Urinary bladder (tissue), 4 donors: ENCODE data around the gene GDF15. TPM values are rescaled to one million over a fixed set of nuclear protein-coding genes. Genes with fewer than 3 reads are reported as not detected.
"Not testable (repeated sequence)": the region's sequence is repeated elsewhere in the genome, so short reads cannot be mapped to it uniquely, and the experiment has no call there.

Source experiments
- DNase-seq: peaks from one replicate; pipeline ENCODE4 v3.0.0-alpha.2; 2015; ENCODE audit errors: extremely low spot score
- H3K27ac ChIP-seq: one replicate; pipeline ENCODE4 v1.5.1; 2013; ENCODE audit warnings: low read depth, mild to moderate bottlenecking, moderate library complexity
- H3K36me3 ChIP-seq: one replicate; pipeline ENCODE4 v1.6.1; 2013; ENCODE audit warnings: mild to moderate bottlenecking, moderate library complexity; ENCODE audit not compliant: insufficient read depth
- H3K4me1 ChIP-seq: one replicate; pipeline ENCODE4 v1.6.1; 2013; ENCODE audit warnings: mild to moderate bottlenecking, moderate library complexity; ENCODE audit not compliant: insufficient read depth
- H3K4me3 ChIP-seq: one replicate; pipeline ENCODE4 v1.5.1; 2013; ENCODE audit warnings: low read depth, low read length
- WGBS: extraction: QIAGEN DNeasy Blood & Tissue Kit; methylation state at CpG from one replicate; pipeline ENCODE4 v1.1.7; 2013; 5-methylcytosine and 5-hydroxymethylcytosine counted together
- polyA plus RNA-seq: library from polyadenylated mRNA; stranded (reverse); fragments of 200-250 nt; gene quantifications from one replicate; pipeline ENCODE4 v1.2.3, GENCODE V29; 2013
- total RNA-seq: library from RNA; depleted of rRNA; stranded (reverse); fragments of >200 nt; gene quantifications from one replicate; pipeline ENCODE4 v1.2.3, GENCODE V29; 2014
- donor health status: healthy with polysubstance abuse.
- donor health status: healthy.

GDF15 gene
- total and polyA plus RNA-seq, 2 donors: 12.5 to 58.2 TPM

- Histone ChIP-seq H3K36me3 (no peaks in the 10 kb centered on the region), H3K4me3 (no peak overlapping the region), H3K4me1 (no peaks in the 10 kb centered on the region), H3K27ac (no peak overlapping the region)
- WGBS: 83% methylated on average over 9 of the region's 9 CpGs
- DNase-seq: no peak
Measured at GRCh38 chr19:18391509-18392075, 5.6 kb downstream of the GDF15 start.

- no peaks in the 10 kb centered on the region for H3K4me1 ChIP-seq
- H3K36me3 ChIP-seq: no peaks in the 10 kb centered on the region
- H3K4me3 ChIP-seq: no peak overlapping the region
- DNase-seq: no peak
- H3K27ac ChIP-seq: no peak overlapping the region
- 49% methylated on average over 11 of the region's 11 CpGs for WGBS
Measured at GRCh38 chr19:18392417-18392816, 6.5 kb downstream of the GDF15 start.

DNA sequence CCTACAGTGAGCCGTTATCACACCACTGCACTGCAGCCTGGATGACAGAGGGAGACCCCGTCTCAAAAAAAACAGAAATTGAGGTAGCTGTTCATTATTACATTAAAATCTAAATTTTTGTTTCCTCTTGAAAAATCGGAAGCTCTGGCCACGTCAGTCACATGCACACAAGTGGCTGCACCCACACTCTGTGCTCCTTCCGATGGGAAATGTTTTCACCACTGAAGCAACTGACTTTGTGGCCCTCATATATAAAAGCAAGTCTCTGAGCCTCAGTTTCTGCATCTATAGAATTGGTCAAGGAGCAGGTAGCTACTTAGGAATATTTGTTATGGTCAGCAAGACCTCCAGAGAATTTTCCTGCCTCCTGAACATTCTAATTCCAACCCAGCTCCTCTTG is 7.0 kb downstream of the GDF15 start:
- 83% methylated on average over 5 of the region's 5 CpGs for WGBS
- Histone ChIP-seq H3K4me3 (no peak overlapping the region), H3K27ac (no peak overlapping the region), H3K4me1 (no peaks in the 10 kb centered on the region), H3K36me3 (no peaks in the 10 kb centered on the region)
- no peak for DNase-seq

DNA sequence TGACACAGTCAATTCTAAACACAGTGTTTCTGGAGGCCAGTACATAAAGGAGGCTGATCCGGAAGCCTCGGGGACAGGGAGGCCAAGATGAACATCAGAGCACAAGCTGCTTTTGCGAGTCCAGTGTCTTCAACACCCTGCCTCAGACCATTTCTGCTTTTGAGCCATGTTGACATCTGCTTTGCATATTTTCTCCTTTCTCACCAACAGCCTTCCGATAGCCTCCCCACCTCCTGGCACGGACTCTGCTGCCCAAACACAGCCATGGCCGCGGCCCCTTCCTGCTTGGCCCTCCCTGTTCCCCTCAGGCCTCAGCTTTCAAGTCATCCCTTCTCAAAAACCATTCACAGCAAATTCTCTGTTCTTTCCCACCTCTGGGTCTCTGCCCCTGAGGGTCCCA is 7.9 kb downstream of the GDF15 start:
- H3K27ac ChIP-seq: no peak overlapping the region
- no peaks in the 10 kb centered on the region for H3K4me1 ChIP-seq
- DNase-seq: no peak
- H3K36me3 ChIP-seq: no peaks in the 10 kb centered on the region
- 60% methylated on average over 7 of the region's 7 CpGs for WGBS
- no peak overlapping the region for H3K4me3 ChIP-seq

- H3K4me1 ChIP-seq: no peaks in the 10 kb centered on the region
- H3K4me3 ChIP-seq: no peak overlapping the region
- H3K27ac ChIP-seq: no peak overlapping the region
- no peaks in the 10 kb centered on the region for H3K36me3 ChIP-seq
- WGBS: 68% methylated on average over 37 of the region's 37 CpGs
- DNase-seq: no peak
Measured at GRCh38 chr19:18396471-18397241, 10.7 kb downstream of the GDF15 start.

DNA sequence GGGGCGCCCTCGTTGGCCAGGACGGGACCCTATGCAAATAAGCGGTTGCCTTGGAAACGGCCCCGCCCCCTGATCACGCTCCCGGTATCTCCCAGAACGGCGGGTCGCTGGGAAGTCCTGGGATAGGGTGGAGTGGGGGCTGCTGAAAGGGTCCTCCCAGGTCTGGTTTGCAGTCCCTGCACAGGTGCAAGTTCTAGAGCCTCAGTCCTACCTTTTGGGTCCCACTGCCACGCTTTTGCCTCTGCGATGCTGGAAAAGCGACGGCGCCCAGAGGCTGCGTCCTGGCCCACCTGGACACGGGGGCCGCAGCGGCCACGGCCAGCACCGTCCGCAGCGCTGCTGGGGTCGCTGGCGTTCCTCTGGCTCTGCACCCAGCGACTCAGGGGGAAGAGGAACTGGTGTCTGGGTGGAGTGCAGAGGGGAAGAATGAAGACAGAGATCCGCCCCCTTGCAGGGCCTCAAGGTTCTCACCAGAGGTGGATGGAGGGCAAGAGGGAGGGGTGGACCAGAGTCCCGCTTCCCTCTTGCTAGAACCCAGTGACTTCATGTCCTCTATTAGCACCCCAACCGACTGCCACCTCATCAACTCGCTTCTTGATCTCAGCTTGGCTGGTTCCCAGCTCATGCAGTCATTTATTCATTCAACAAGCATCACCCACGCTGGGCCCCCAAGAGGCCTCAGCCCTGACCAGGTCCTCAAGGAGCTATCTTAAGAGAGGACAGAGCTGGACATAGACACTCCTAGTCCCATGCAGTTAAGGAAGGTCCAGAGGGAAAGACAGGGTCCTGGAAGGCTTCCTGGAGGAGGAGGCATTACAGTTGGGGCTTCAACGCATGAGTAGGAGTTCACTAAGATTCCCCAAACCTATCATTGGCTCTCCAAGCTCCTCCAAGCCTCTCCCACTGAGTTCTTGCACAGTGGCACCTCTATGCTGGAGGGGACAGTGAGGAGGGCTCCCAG is 11.6 kb downstream of the GDF15 start, which contains the start of gene LRRC25:
TSS of gene LRRC25 (minus strand) at position 381 of the 961 bp plus-strand sequence. CDS start 659 bp downstream, outside the sequence.
- no peak within 1 kb of the TSS for H3K4me3 ChIP-seq
- no peaks in the 10 kb centered on the region for H3K36me3 ChIP-seq
- no peak within 1 kb of the TSS for H3K27ac ChIP-seq
- no peak for DNase-seq
- WGBS: 16% methylated on average over 33 of the region's 33 CpGs
- H3K4me1 ChIP-seq: no peaks in the 10 kb centered on the region

DNA sequence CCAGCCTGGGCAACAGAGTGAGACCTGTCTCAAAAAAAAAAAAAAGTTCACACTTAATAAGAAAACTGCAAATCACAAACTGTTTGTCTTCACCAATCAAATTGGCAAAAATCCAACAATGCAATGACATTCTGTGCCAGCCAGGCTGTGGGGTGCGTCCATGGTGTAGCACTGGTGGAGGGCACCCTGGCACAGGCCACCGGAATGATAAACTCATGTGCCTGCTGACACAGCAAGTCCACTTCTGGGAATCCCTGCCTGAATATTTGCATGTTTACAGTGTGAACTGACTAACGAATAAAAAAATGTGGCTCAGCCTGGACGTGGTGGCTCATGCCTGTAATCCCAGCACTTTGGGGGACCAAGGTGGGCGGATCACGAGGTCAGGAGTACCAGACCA is 13.1 kb downstream of the GDF15 start:
- no peaks in the 10 kb centered on the region for H3K4me1 ChIP-seq
- 43% methylated on average over 6 of the region's 6 CpGs for WGBS
- H3K36me3 ChIP-seq: no peaks in the 10 kb centered on the region
- no peak overlapping the region for H3K27ac ChIP-seq
- DNase-seq: no peak
- H3K4me3 ChIP-seq: no peak overlapping the region

DNA sequence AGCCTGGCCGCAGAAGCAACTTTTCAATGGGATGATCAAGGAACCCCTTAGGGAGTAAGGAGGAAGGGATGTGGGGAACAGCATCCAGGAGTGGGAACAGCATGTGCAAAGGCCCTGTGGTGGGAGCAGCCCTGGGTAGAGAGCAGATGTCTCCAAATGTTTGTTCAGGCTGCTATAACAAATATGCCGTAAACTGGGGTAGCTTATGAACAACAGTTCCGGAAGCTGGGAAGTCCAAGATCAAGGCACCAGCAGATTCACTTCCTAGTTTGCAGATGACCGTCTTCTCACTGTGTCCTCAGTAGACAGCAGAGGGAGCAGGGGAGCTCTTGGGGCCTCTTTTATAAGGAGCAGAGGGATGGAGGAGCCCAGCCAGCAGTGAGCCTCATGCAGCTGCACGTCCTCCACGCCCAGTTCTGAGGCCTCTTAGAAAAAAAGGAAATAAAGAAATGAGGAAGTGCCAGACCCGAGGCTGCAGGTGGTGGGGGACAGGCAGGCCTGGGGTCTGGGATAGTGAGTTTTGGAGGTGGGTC is 15.7 kb downstream of the GDF15 start:
- Histone ChIP-seq H3K27ac (no peak overlapping the region), H3K4me3 (no peak overlapping the region), H3K4me1 (no peaks in the 10 kb centered on the region), H3K36me3 (no peaks in the 10 kb centered on the region)
- DNase-seq: peak; percentile 78
- WGBS: 49% methylated on average over 7 of the region's 7 CpGs

DNA sequence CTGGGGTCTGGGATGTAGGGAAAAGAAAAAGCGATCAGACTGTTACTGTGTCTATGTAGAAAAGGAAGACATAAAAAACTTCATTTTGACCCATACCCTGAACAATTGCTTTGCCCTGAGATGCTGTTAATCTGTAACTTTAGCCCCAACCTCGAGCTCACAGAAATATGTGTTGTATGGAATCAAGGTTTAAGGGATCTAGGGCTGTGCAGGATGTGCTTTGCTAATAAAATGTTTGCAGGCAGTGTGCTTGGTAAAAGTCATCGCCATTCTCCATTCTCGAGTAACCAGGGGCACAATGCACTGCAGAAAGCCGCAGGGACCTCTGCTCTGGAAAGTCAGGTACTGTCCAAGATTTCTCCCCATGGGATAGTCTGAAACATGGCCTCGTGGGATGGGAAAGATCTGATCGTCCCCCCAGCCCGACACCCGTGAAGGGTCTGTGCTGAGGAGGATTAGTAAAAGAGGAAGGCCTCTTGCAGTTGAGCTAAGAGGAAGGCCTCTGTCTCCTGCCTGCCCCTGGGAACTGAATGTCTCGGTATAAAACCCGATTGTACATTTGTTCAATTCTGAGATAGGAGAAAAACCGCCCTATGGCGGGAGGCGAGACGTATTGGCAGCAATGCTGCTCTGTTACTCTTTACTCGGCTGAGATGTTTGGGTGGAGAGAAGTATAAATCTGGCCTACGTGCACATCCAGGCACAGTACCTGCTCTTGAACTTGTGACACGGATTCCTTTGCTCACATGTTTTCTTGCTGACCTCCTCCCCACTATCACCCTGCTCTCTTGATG is 16.7 kb downstream of the GDF15 start:
- H3K27ac ChIP-seq, DNase-seq, H3K4me3 ChIP-seq, H3K36me3 ChIP-seq, H3K4me1 ChIP-seq: not testable (repeated sequence)
- WGBS: 60% methylated on average over 18 of the region's 18 CpGs

DNA sequence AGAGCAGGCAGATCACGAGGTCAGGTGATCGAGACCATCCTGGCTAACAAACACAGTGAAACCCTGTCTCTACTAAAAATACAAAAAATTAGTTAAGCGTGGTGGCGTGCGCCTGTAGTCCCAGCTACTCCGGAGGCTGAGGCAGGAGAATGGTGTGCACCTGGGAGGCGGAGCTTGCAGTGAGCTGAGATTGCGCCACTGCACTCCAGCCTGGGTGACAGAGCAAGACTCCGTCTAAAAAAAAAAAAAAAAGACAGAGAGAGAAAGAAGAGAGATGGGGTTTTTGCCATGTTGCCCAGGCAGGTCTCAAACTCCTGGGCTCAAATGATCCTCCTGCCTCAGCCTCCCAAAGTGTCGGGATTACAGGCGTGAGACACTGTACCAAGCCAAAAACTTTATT is 19.8 kb downstream of the GDF15 start:
- not testable (repeated sequence) for H3K4me3 ChIP-seq, H3K4me1 ChIP-seq, DNase-seq, H3K27ac ChIP-seq, H3K36me3 ChIP-seq
- 91% methylated on average over 11 of the region's 11 CpGs for WGBS

- 93% methylated on average over 9 of the region's 9 CpGs for WGBS
- no peaks in the 10 kb centered on the region for H3K36me3 ChIP-seq
- H3K4me1 ChIP-seq: no peaks in the 10 kb centered on the region
- H3K27ac ChIP-seq: no peak overlapping the region
- H3K4me3 ChIP-seq: no peak overlapping the region
- no peak for DNase-seq
Measured at GRCh38 chr19:18406749-18407148, 20.8 kb downstream of the GDF15 start.

GRCh38 chr19:18408053-18408476 is 22.1 kb downstream of the GDF15 start:
- Histone ChIP-seq H3K27ac (no peak overlapping the region), H3K36me3 (no peaks in the 10 kb centered on the region), H3K4me3 (no peak overlapping the region), H3K4me1 (no peaks in the 10 kb centered on the region)
- 52% methylated on average over 10 of the region's 10 CpGs for WGBS
- no peak for DNase-seq
